Activated T-helper 1 cell treated with anti-CD3 and anti-CD28 coated beads, Interleukin-2, amount 50 U/mL, for 16 hours (primary cell): ENCODE data around the gene TCF7L2.

Source experiments
- DNase-seq, 2 donors: peaks; one replicate each; pipeline ENCODE4 v3.0.0-alpha.2; 2020; ENCODE audit warnings: low read depth in 1 of 2, low spot score in 1 of 2

Gene TCF7L2

DNA sequence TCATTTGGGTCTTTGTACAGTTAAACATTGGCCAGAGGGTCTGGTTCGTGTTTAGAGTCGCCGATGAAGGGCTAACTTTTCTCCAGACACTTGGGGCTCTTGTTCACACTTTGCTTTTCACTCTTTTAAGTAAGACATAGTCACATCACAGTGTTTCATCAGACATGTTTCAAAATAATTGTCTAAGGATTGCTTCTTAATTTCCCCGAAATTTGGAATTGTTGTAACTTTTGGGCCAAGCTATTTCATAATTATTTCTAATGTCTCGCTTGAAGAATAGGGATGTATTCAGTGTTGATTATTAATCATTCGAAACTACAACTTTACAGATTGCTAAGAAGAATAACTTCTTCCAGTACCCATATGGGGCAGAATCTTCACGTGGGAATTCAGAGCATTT lies 92.8 kb downstream of the TCF7L2 start:
- no peak for DNase-seq

- no peak for DNase-seq
Measured at GRCh38 chr10:113044016-113044755, 94.1 kb downstream of the TCF7L2 start.

DNA sequence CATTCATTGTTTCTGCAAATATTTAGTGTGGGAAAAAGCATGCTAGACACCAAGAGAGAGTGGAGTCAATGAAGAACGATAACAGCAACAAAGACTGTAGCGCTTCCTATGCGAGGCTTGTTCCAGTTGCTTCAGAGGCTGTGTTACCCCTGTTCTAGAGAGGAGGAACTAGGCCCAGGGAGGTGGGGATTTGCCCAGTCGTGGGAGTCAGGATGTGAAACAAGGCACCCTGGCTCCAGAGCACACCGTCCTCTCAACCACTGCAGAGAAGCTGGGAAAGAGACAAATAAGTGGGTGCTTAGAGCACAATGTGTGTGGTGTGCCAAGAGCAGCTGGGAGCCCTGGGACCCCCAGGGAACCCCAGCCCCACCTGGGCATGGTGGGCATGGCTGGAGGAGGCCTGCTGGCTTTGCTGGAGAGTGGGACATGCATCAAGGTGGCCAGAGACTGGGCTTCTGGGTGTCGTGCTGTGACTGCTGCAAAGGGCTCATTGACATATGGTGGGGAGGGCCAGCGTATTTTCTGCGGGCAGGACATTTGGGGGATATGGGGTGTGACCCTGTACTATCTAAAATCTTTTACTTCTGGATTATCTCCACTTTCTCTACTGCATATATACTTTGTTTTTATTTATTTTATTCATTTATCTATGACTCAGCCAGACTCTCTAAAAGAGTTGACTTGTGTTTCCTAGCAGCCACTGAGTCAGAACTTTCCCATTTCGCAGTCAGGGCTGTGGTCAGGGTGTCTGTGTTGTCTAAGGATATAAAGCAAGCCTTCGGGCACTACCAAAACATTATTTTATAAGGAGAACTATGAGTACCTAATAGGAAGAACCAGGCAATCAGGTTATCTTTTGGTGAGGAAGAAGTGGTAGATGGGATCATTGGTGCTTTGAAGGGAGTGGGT lies 95.4 kb downstream of the TCF7L2 start:
- DNase-seq, result no peak

GRCh38 chr10:113047151-113047550 lies 97.1 kb downstream of the TCF7L2 start:
- DNase-seq, result no peak

DNA sequence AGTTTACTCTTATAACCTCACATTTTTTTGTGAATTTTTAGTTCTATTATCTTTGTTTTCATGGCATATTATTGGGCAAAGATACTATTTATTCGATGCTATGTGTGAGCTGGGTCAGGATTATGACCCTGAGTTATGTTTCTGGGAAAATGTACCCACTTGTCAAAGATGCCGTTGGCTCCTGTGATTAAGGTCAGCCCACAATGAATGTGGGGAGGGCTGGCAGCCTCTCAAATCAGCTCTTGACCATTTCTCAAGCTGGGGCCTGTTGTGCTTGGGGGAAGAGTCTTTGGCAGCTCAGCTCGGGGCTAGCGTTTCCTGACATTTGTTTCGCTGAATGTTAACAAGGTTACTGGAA lies 97.5 kb downstream of the TCF7L2 start:
- no peak for DNase-seq

GRCh38 chr10:113047963-113048781 lies 98.1 kb downstream of the TCF7L2 start:
- DNase-seq, result no peak

- DNase-seq, result no peak
Measured at GRCh38 chr10:113049881-113050280, 99.8 kb downstream of the TCF7L2 start.

DNA sequence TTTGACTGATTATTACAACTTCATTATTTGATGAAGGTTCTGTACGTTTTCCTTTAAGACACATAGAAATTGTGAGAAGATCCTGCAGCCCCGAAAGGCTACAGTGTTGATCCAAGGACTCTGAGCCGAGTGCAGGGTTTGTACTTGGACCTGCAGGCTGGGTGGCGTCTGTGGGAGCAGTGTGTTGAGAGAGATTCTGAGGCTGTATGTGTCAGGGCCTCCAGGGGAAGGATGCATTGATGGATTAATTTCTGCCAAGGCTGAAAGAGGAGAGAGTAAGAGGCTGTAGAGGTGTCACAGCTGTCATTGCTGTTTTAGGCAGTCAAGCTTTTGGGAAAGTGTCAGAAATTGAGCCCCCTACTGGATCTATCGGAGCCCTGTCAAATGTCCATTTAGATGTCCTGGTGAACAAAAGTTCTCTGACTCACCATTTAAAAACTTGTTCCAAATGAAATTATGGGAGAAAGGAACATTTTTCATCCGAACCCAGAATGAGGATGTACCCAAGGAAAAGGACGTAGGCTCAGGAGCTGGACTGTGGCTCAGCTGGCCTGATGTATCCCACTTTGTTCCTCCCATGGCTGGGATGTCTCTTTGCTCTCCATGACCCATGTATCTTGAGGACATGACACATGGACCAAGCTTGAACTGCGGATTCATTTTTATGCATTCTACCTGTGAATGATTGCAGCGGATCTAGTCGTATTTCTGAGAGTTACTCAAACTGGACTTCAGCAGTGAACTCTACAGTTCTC lies 102.2 kb downstream of the TCF7L2 start:
- no peak for DNase-seq

GRCh38 chr10:113053091-113053490 lies 103.0 kb downstream of the TCF7L2 start:
- DNase-seq, result no peak

DNA sequence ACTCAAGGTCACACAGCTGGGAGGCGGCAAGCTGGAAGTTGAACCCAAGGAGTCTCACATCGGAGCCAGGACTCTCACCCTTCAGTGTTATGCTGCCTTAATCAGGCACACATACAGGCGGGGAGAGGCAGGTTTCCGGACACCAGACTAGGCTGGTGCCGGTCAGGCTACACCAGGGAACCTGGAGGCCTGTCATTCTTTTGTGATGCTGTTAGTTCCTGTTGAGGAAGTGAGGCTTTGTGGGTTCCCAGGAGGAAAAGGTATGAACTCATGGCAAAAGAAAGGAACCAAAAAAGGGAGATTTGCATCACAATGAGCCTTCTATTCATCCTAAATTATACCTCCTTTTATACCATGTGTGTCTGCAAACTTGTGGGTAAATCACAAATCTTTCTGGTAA lies 103.8 kb downstream of the TCF7L2 start:
- no peak for DNase-seq

DNA sequence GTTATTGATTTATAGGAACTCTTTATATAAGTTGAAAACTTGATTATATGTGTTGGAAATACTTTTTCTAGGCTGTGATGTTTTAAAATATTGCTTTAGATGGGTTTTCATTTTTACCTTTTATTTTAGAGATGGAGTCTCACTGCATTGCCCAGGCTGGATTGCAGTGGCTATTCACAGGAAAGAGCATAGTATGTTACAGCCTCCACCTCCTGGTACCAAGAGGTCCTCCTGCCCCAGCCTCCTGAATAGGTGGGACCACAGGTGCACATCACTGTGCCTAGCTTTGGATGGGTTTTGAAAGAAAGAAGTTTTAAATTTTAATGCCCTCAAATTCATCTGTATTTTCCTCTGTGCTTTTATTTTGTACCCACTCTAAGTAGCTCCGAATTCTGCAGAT lies 105.4 kb downstream of the TCF7L2 start:
- no peak for DNase-seq

DNA sequence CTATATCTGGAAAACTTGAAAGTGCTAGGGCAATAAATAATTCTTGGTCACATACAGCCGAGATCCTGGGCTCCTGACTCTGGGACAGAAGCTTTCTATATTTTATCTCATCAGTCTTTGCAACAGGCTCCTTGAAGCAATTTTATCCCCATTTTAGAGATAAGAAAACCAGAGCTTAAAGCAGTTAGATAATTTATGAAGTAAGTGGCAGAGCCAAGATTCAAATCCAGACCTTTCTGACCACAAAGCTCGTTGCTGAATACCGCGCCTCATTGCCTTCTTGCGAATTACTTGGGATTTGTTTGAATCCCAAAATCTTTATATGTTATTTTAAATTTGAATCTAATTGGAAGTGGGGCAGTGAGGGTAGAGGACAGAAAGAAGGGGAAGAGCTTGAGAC lies 106.0 kb downstream of the TCF7L2 start:
- DNase-seq, result no peak

- no peak for DNase-seq
Measured at GRCh38 chr10:113056441-113057021, 106.5 kb downstream of the TCF7L2 start.

DNA sequence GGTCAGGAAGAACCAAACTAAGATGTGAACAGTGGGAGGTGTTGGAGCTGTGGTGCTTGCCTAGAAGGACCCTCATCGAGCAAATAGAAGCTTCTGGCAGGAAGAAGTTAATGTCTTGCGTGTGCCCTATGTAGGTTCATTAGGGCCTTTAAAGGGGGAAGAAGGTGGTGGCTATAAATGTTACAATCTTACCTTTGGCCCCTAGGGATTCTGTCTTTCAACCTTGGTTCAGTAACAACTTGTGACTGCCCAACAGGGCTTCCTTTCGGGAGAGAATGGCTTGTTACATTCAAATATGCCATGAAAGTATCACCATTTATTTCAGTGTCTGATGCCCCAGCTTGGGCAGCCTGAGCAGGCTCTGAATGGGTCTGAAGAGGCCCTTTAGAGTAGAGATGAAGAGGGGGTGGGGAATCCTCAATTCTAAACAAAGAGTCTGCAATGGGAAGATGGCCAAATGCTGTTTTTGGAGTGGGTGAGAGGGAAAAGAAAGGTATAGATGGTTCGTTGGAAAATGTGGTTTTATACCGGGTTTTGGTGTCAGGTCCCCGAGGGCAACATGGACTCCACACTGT lies 108.0 kb downstream of the TCF7L2 start:
- no peak for DNase-seq

DNA sequence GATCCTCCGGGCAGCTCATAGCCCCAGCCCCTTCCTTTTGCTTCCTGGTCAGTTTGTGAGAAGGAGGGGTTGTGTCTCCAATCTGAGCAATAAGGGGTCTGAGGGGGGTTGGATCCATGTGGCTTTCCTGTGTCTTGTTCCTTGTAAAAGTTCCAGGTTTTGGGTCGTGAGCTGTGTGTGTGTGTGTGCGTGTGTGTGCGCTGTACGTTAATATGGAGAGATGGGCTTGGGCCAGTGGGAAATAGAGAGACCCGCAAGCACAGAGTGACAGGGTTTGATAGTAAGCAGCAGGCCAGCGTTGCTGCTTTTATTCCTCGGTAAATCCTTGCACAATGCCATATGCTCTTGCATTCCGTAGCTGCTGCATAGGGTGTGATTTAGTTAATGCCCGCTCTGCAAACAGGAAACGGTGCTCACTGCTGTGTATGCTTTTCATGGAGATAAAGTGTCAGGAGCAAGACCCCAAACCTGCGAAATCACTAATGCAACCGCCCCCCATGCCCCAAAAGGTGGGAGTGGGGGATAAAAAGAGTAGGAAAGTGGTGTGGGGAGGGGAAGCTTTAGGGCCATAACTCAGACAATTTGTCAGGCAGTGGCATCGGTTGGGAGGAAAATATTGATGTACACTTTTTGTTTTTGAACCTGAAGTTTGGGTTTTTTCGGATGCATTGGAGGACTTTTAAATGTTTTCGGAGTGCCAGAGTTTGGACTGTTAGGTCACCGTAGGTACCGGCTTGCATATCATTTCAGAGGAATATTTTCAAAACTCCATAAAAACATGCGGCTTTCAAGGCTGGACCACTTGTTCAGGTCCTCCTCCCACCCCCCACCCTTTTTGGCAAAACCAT lies 108.7 kb downstream of the TCF7L2 start:
- DNase-seq, result no peak

DNA sequence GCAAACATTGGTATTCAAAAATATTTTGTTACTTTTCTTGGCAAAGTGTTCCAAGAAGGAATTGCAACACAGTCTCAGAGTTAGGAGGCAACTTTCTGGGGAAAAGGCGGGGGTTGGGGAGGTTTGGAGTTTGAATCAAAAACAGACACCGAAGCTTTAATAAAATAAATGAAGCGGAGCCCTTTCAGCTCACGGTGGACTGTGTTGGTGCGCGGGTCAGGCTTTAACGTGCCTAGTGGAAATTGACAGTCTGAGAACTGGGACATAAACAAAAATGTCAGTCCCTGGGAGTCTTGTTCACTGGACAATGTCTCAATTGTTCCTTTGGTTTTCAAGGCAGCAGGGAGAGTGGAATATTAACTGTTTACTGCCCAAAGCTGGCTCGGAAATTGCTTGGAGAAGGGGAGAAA lies 109.3 kb downstream of the TCF7L2 start:
- no peak for DNase-seq

- DNase-seq, result no peak
Measured at GRCh38 chr10:113060201-113061053, 110.4 kb downstream of the TCF7L2 start.

DNA sequence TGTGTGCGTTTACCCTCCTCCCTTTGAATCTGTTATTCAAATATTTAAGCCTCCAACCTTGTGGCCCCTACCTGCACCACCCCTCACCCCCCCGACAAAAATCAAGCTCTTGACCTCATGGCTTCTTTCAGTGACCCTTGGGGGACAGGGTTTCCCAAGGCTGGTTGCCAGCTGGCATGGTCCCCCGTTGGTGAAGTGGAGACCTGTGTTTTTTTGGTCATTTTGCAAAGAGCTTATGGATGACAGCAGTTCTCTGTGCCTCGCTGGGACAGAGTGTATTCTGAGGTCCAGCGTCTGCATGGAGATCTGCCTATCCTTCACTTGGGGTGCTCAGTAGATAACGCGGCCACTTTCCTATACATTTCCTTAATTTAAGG lies 111.0 kb downstream of the TCF7L2 start:
- no peak for DNase-seq
